ENCODE results near the gene XPR1. TPM values are rescaled to one million over a fixed set of nuclear protein-coding genes. Genes with fewer than 3 reads are reported as not detected.

Gene XPR1
- total RNA-seq, 3 donors from 2014 or later (not counting 1 experiment from before 2014, with no cell fraction given) = 14.8 to 18.2 (median 16.7) TPM

DNA sequence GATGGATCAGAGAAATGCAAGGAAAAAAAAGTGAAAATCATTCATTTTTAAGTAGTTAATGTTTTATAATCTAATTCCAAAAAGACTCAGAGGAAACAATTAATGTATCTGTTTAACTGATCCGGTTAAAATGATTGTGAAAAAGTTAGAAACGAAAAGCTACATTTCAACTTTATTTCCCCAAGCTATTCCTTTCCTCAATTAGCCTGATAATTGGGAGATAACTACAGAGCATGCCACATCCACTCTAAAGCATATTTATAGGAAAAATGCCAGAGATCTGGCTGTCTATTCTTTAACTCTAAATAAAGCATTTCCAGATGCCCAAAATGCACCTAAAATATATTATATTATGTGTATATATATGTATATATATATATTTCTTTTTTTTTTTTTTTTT lies 35.9 kb upstream of the XPR1 start:
- Mint-ChIP-seq H3K36me3 (no peaks in the 10 kb centered on the region), H3K27me3 (ENCODE audit: low read depth in 2 of 2) (peaks cover 0 to 8% of the 10 kb centered on the region in 2 donors), H3K4me1 (no peaks in the 10 kb centered on the region), H3K9me3 (no peaks in the 10 kb centered on the region), H3K27ac (no peak overlapping the region), H3K4me3 (no peak overlapping the region)
- WGBS (ENCODE audit: insufficient coverage) = no CpG with 5 or more reads among the region's 2 CpGs
- no peak overlapping the region for H3K4me3 ChIP-seq (ENCODE audit: low read length)
- H3K4me1 ChIP-seq (ENCODE audit: control insufficient read depth, insufficient read depth, low read length) = no peaks in the 10 kb centered on the region
- TF ChIP-seq, protein P1, sequence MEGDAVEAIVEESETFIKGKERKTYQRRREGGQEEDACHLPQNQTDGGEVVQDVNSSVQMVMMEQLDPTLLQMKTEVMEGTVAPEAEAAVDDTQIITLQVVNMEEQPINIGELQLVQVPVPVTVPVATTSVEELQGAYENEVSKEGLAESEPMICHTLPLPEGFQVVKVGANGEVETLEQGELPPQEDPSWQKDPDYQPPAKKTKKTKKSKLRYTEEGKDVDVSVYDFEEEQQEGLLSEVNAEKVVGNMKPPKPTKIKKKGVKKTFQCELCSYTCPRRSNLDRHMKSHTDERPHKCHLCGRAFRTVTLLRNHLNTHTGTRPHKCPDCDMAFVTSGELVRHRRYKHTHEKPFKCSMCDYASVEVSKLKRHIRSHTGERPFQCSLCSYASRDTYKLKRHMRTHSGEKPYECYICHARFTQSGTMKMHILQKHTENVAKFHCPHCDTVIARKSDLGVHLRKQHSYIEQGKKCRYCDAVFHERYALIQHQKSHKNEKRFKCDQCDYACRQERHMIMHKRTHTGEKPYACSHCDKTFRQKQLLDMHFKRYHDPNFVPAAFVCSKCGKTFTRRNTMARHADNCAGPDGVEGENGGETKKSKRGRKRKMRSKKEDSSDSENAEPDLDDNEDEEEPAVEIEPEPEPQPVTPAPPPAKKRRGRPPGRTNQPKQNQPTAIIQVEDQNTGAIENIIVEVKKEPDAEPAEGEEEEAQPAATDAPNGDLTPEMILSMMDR (IDR thresholded peaks at IDR 0.05) = no peak
- ATAC-seq (no peak), DNase-seq (no peak)
- no peak overlapping the region for H3K27ac ChIP-seq (ENCODE audit: low read length)
- H3K27me3 ChIP-seq (ENCODE audit: control insufficient read depth, insufficient read depth, low read length) = no peaks in the 10 kb centered on the region
- H3K9me3 ChIP-seq (ENCODE audit: control insufficient read depth, insufficient read depth, low read length) = no peaks in the 10 kb centered on the region
- intact Hi-C loops (cut with micrococcal nuclease) = no loop called here
- no peaks in the 10 kb centered on the region for H3K36me3 ChIP-seq (ENCODE audit: control insufficient read depth, insufficient read depth, low read length)

DNA sequence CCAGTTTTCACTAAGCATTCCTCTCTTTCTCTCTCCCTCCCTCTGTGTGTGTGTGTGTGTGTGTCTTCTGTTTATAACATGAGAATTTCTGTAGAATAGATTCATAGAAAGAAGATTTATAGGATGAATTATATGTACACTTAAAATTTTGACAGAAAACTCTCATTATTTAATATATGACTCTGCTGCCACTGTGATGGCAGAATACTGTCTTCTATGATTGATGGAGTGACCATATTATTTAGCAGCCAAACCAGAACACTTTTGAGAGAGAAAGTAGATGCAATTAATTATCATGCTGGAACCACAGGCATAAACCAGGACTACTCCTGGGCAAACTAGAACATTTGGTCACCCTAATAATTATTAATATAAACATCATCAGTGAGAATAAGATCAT lies 34.3 kb upstream of the XPR1 start:
- H3K4me1 Mint-ChIP-seq = no peaks in the 10 kb centered on the region
- no peaks in the 10 kb centered on the region for H3K9me3 Mint-ChIP-seq
- no peak overlapping the region for H3K27ac ChIP-seq (ENCODE audit: low read length)
- DNase-seq (no peak), ATAC-seq (no peak)
- no peaks in the 10 kb centered on the region for H3K36me3 Mint-ChIP-seq
- no peak overlapping the region for H3K4me3 ChIP-seq (ENCODE audit: low read length)
- H3K9me3 ChIP-seq (ENCODE audit: control insufficient read depth, insufficient read depth, low read length) = no peaks in the 10 kb centered on the region
- H3K4me1 ChIP-seq (ENCODE audit: control insufficient read depth, insufficient read depth, low read length) = no peaks in the 10 kb centered on the region
- H3K27ac Mint-ChIP-seq = no peak overlapping the region
- no peaks in the 10 kb centered on the region for H3K36me3 ChIP-seq (ENCODE audit: control insufficient read depth, insufficient read depth, low read length)
- TF ChIP-seq, protein P1 (IDR thresholded peaks at IDR 0.05) = no peak
- intact Hi-C loops (cut with micrococcal nuclease) = no loop called here
- H3K4me3 Mint-ChIP-seq = no peak overlapping the region
- H3K27me3 Mint-ChIP-seq (ENCODE audit: low read depth in 2 of 2) = peaks cover 0 to 10% of the 10 kb centered on the region in 2 donors
- H3K27me3 ChIP-seq (ENCODE audit: control insufficient read depth, insufficient read depth, low read length) = no peaks in the 10 kb centered on the region

DNA sequence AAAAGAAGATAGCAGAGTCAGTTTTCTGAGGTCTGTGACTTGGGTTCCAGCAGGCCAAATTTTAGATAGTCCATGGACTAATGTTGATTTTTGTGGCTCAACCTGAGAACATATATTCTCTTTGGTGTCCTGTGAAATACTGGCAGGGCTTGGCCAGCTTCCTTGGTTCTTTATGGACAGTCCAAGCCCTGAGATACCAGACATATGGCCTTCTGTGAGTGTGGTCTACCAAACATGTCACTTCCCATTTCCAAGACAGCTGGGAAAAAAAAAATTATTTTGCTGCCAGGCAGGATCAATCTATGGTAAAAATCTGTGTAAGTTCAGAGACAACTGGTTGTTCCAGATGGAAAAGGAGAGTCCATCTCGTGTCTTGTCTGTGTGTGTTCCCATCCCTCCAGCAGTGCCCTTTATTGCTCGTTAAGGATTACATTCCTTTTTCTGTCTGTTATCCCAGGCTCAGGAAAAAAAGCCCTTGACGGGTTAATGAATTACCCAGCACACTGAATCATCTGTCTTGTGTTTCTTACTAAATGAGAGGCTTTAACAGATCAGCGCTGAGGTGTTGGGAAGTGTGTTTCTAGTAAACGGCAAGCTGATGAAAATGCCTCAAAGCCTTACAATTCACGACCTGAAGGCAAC lies 33.4 kb upstream of the XPR1 start:
- Histone ChIP-seq H3K36me3 (ENCODE audit: control insufficient read depth, insufficient read depth, low read length) (no peaks in the 10 kb centered on the region), H3K4me3 (ENCODE audit: low read length) (no peak overlapping the region), H3K4me1 (ENCODE audit: control insufficient read depth, insufficient read depth, low read length) (no peaks in the 10 kb centered on the region), H3K27ac (ENCODE audit: low read length) (no peak overlapping the region), H3K9me3 (ENCODE audit: control insufficient read depth, insufficient read depth, low read length) (no peaks in the 10 kb centered on the region), H3K27me3 (ENCODE audit: control insufficient read depth, insufficient read depth, low read length) (no peaks in the 10 kb centered on the region)
- H3K27ac Mint-ChIP-seq = no peak overlapping the region
- no peaks in the 10 kb centered on the region for H3K9me3 Mint-ChIP-seq
- no peak overlapping the region for H3K4me3 Mint-ChIP-seq
- ATAC-seq (no peak), DNase-seq (no peak)
- WGBS (ENCODE audit: insufficient coverage) = 94% methylated on average over 4 of the region's 6 CpGs
- H3K4me1 Mint-ChIP-seq = no peaks in the 10 kb centered on the region
- intact Hi-C loops (cut with micrococcal nuclease) = no loop called here
- peaks cover 0 to 10% of the 10 kb centered on the region in 2 donors for H3K27me3 Mint-ChIP-seq (ENCODE audit: low read depth in 2 of 2)
- H3K36me3 Mint-ChIP-seq = no peaks in the 10 kb centered on the region
- TF ChIP-seq, protein P1 (IDR thresholded peaks at IDR 0.05) = no peak

DNA sequence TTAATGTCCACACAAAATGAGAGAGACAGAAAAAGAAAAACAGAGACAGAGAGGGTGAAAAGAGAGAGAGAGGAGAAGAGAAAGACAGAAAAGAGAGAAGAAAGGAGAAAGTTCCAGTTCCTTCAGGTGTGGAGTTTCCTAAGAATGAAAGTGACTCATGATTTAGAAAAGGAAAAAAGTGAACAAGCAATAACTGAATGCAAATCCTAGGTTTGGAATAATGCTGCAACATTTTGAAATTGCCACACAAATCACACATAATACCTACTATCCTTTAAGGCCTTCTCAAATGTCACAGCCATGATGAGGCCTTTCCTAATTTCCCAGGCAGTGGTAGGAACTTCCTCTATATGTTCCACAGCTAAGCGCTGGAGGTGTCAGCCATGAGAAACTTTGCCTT lies 31.5 kb upstream of the XPR1 start:
- ATAC-seq (no peak), DNase-seq (no peak)
- H3K27me3 ChIP-seq (ENCODE audit: control insufficient read depth, insufficient read depth, low read length) = no peaks in the 10 kb centered on the region
- no peak overlapping the region for H3K27ac ChIP-seq (ENCODE audit: low read length)
- H3K36me3 ChIP-seq (ENCODE audit: control insufficient read depth, insufficient read depth, low read length) = no peaks in the 10 kb centered on the region
- WGBS (ENCODE audit: insufficient coverage) = 100% methylated on average over 1 of the region's 1 CpG
- intact Hi-C loops (cut with micrococcal nuclease) = no loop called here
- H3K36me3 Mint-ChIP-seq = no peaks in the 10 kb centered on the region
- H3K4me1 Mint-ChIP-seq = no peaks in the 10 kb centered on the region
- no peaks in the 10 kb centered on the region for H3K4me1 ChIP-seq (ENCODE audit: control insufficient read depth, insufficient read depth, low read length)
- peaks cover 0 to 3% of the 10 kb centered on the region in 2 donors for H3K27me3 Mint-ChIP-seq (ENCODE audit: low read depth in 2 of 2)
- TF ChIP-seq, protein P1 (IDR thresholded peaks at IDR 0.05) = no peak
- no peaks in the 10 kb centered on the region for H3K9me3 ChIP-seq (ENCODE audit: control insufficient read depth, insufficient read depth, low read length)
- no peak overlapping the region for H3K4me3 Mint-ChIP-seq
- H3K4me3 ChIP-seq (ENCODE audit: low read length) = no peak overlapping the region
- no peak overlapping the region for H3K27ac Mint-ChIP-seq
- no peaks in the 10 kb centered on the region for H3K9me3 Mint-ChIP-seq

Data from natural killer cell (primary cell).